GM19463 (cell line): ENCODE measurements around the gene PBOV1.
"Not testable (repeated sequence)": the region's sequence is repeated elsewhere in the genome, so short reads cannot be mapped to it uniquely, and the experiment has no call there.

Experiments
- ATAC-seq: cut with Tn5 transposase; IDR thresholded peaks from one replicate; pipeline ENCODE4 v1.9.1; 2021; ENCODE audit warnings: mild to moderate bottlenecking, moderate library complexity; ENCODE audit not compliant: unreplicated experiment

PBOV1 gene

GRCh38 chr6:138239774-138240173 is 21.5 kb upstream of the PBOV1 start:
- no peak for ATAC-seq

- ATAC-seq, result no peak
Measured at GRCh38 chr6:138238368-138238767, 20.1 kb upstream of the PBOV1 start.

- ATAC-seq, result no peak
Measured at GRCh38 chr6:138237463-138237862, 19.2 kb upstream of the PBOV1 start.

GRCh38 chr6:138235693-138236092 is 17.4 kb upstream of the PBOV1 start:
- no peak for ATAC-seq

GRCh38 chr6:138235205-138235604 is 16.9 kb upstream of the PBOV1 start:
- ATAC-seq, result no peak

GRCh38 chr6:138234363-138234762 is 16.1 kb upstream of the PBOV1 start:
- ATAC-seq, result no peak

GRCh38 chr6:138231381-138231886 is 13.1 kb upstream of the PBOV1 start:
- ATAC-seq, result no peak

- no peak for ATAC-seq
Measured at GRCh38 chr6:138230759-138231380, 12.6 kb upstream of the PBOV1 start.

- no peak for ATAC-seq
Measured at GRCh38 chr6:138230221-138230620, 11.9 kb upstream of the PBOV1 start.

GRCh38 chr6:138229663-138230179 is 11.4 kb upstream of the PBOV1 start:
- ATAC-seq, result no peak

GRCh38 chr6:138229072-138229471 is 10.8 kb upstream of the PBOV1 start:
- ATAC-seq, result no peak

- ATAC-seq, result no peak
Measured at GRCh38 chr6:138227316-138227781, 9.1 kb upstream of the PBOV1 start.

GRCh38 chr6:138226700-138227315 is 8.5 kb upstream of the PBOV1 start:
- no peak for ATAC-seq

- no peak for ATAC-seq
Measured at GRCh38 chr6:138225953-138226352, 7.7 kb upstream of the PBOV1 start.

GRCh38 chr6:138222901-138223546 is 4.7 kb upstream of the PBOV1 start:
- ATAC-seq, result no peak

- no peak for ATAC-seq
Measured at GRCh38 chr6:138219901-138220300, 1.6 kb upstream of the PBOV1 start.

GRCh38 chr6:138219398-138219797 is 1.1 kb upstream of the PBOV1 start:
- no peak for ATAC-seq

GRCh38 chr6:138215093-138215782 is 3.1 kb downstream of the PBOV1 start:
- no peak for ATAC-seq

- not testable (repeated sequence) for ATAC-seq
Measured at GRCh38 chr6:138212530-138212929, 5.8 kb downstream of the PBOV1 start.

- ATAC-seq, result no peak
Measured at GRCh38 chr6:138211601-138212000, 6.7 kb downstream of the PBOV1 start.

GRCh38 chr6:138211048-138211581 is 7.2 kb downstream of the PBOV1 start:
- no peak for ATAC-seq
